Smooth muscle cell (in vitro differentiated cells): Measurements from ENCODE around the gene PXYLP1. TPM values are rescaled to one million over a fixed set of nuclear protein-coding genes. Genes with fewer than 3 reads are reported as not detected.

ENCODE experiments used
- DNase-seq: peaks from one replicate; lab custom pipeline; 2025; ENCODE audit not compliant: unreplicated experiment; lab: John Stamatoyannopoulos, UW
- H2AFZ ChIP-seq: fragments of 200-600 bp; sonication (generic); 2 replicates; pipeline ENCODE4 v1.6.0; 2016; ENCODE audit warnings: antibody characterized with exemption, low read depth, mild to moderate bottlenecking
- H3F3A ChIP-seq: fragments of 200-600 bp; sonication (generic); 2 replicates; pipeline ENCODE4 v1.6.0; 2017; ENCODE audit warnings: antibody characterized with exemption, low read depth
- H3K27ac ChIP-seq: fragments of 200-600 bp; sonication (generic); 2 replicates; pipeline ENCODE4 v1.5.1; 2016; ENCODE audit warnings: low read depth, mild to moderate bottlenecking
- H3K27me3 ChIP-seq: fragments of 200-600 bp; sonication (generic); 2 replicates; pipeline ENCODE4 v1.6.1; 2016; ENCODE audit warnings: low read depth, mild to moderate bottlenecking
- H3K36me3 ChIP-seq: fragments of 200-600 bp; sonication (generic); 2 replicates; pipeline ENCODE4 v1.5.1; 2016; ENCODE audit warnings: low read depth
- H3K4me1 ChIP-seq: fragments of 200-600 bp; sonication (generic); 2 replicates; pipeline ENCODE4 v1.5.1; 2016; ENCODE audit warnings: low read depth
- H3K4me2 ChIP-seq: fragments of 200-600 bp; sonication (generic); 2 replicates; pipeline ENCODE4 v1.6.0; 2016; ENCODE audit warnings: mild to moderate bottlenecking
- H3K4me3 ChIP-seq: fragments of 200-600 bp; sonication (generic); 2 replicates; pipeline ENCODE4 v1.5.1; 2016; ENCODE audit warnings: mild to moderate bottlenecking
- H3K79me2 ChIP-seq: fragments of 200-600 bp; sonication (generic); 2 replicates; pipeline ENCODE4 v1.6.0; 2016; ENCODE audit warnings: low read depth, mild to moderate bottlenecking
- H3K9ac ChIP-seq: fragments of 200-600 bp; sonication (generic); 2 replicates; pipeline ENCODE4 v1.6.0; 2016; ENCODE audit warnings: low read depth
- H3K9me3 ChIP-seq: fragments of 200-600 bp; sonication (generic); replicated peaks from 2 replicates; pipeline ENCODE4 v1.5.1; 2016; ENCODE audit warnings: low read depth
- H4K20me1 ChIP-seq: fragments of 200-600 bp; sonication (generic); 2 replicates; pipeline ENCODE4 v1.6.0; 2016; ENCODE audit warnings: low read depth
- CTCF ChIP-seq: fragments of 200-600 bp; sonication (generic); IDR thresholded peaks from 2 replicates; pipeline ENCODE4 v1.5.1; 2017; ENCODE audit warnings: borderline replicate concordance, mild to moderate bottlenecking, antibody characterized with exemption; ENCODE audit not compliant: insufficient read depth, poor library complexity, severe bottlenecking
- WGBS: methylation state at CpG from one replicate; pipeline ENCODE4 v1.1.7; 2016; ENCODE audit warnings: low lambda C conversion rate; 5-methylcytosine and 5-hydroxymethylcytosine counted together
- polyA plus RNA-seq: library from polyadenylated mRNA; unstranded; fragments of >200 nt; fragmentation: Nextera tagmentation; extraction: Ambion mirVana; gene quantifications from 2 replicates; pipeline ENCODE4 v1.2.1, GENCODE V29; 2016
- total RNA-seq: library from RNA; depleted of rRNA; stranded (reverse); fragments of >200 nt; gene quantifications from 2 replicates; pipeline ENCODE4 v1.2.3, GENCODE V29; 2014

PXYLP1 gene
- total and polyA plus RNA-seq, 2 experiments from 2014 or later = 3.3 to 5.6 TPM

GRCh38 chr3:141246224-141246957, 14.8 kb downstream of the PXYLP1 start:
- TF ChIP-seq CTCF = no peak
- Histone ChIP-seq H3K79me2 (no peaks in the 10 kb centered on the region), H3K27ac (no peak overlapping the region), H3K9me3 (no peaks in the 10 kb centered on the region), H3K27me3 (no peaks in the 10 kb centered on the region), H2AFZ (no peak overlapping the region), H3F3A (no peaks in the 10 kb centered on the region), H3K4me2 (no peak overlapping the region), H3K4me3 (no peak overlapping the region), H3K9ac (no peak overlapping the region), H3K4me1 (no peaks in the 10 kb centered on the region), H3K36me3 (no peaks in the 10 kb centered on the region), H4K20me1 (no peaks in the 10 kb centered on the region)
- 91% methylated on average over 5 of the region's 5 CpGs for WGBS
- no peak for DNase-seq

- TF ChIP-seq CTCF = no peak
- Histone ChIP-seq H3F3A (no peaks in the 10 kb centered on the region), H3K4me3 (no peak overlapping the region), H3K27ac (no peak overlapping the region), H3K36me3 (no peaks in the 10 kb centered on the region), H2AFZ (no peak overlapping the region), H3K4me2 (no peak overlapping the region), H4K20me1 (no peaks in the 10 kb centered on the region), H3K4me1 (no peaks in the 10 kb centered on the region), H3K79me2 (no peaks in the 10 kb centered on the region), H3K27me3 (no peaks in the 10 kb centered on the region), H3K9ac (no peak overlapping the region), H3K9me3 (no peaks in the 10 kb centered on the region)
- DNase-seq = no peak
- 83% methylated on average over 2 of the region's 2 CpGs for WGBS
Measured at GRCh38 chr3:141246958-141247301, 15.3 kb downstream of the PXYLP1 start.

GRCh38 chr3:141248064-141248463, 16.4 kb downstream of the PXYLP1 start:
- no peaks in the 10 kb centered on the region for H3F3A ChIP-seq
- no peaks in the 10 kb centered on the region for H4K20me1 ChIP-seq
- H3K27me3 ChIP-seq = no peaks in the 10 kb centered on the region
- H3K4me1 ChIP-seq = no peaks in the 10 kb centered on the region
- no peak overlapping the region for H2AFZ ChIP-seq
- WGBS = 92% methylated on average over 5 of the region's 5 CpGs
- DNase-seq = no peak
- no peak overlapping the region for H3K9ac ChIP-seq
- no peaks in the 10 kb centered on the region for H3K36me3 ChIP-seq
- TF ChIP-seq CTCF = no peak
- no peak overlapping the region for H3K4me3 ChIP-seq
- no peak overlapping the region for H3K27ac ChIP-seq
- H3K79me2 ChIP-seq = no peaks in the 10 kb centered on the region
- H3K4me2 ChIP-seq = no peak overlapping the region
- H3K9me3 ChIP-seq = no peaks in the 10 kb centered on the region

- H4K20me1 ChIP-seq = no peaks in the 10 kb centered on the region
- no peak for TF ChIP-seq CTCF
- no peak overlapping the region for H2AFZ ChIP-seq
- H3K4me1 ChIP-seq = no peaks in the 10 kb centered on the region
- H3K4me3 ChIP-seq = no peak overlapping the region
- no peak overlapping the region for H3K9ac ChIP-seq
- WGBS = 93% methylated on average over 4 of the region's 4 CpGs
- no peaks in the 10 kb centered on the region for H3K79me2 ChIP-seq
- H3K9me3 ChIP-seq = no peaks in the 10 kb centered on the region
- no peaks in the 10 kb centered on the region for H3F3A ChIP-seq
- no peaks in the 10 kb centered on the region for H3K36me3 ChIP-seq
- H3K27ac ChIP-seq = no peak overlapping the region
- DNase-seq = no peak
- H3K27me3 ChIP-seq = no peaks in the 10 kb centered on the region
- H3K4me2 ChIP-seq = no peak overlapping the region
Measured at GRCh38 chr3:141249041-141249440, 17.4 kb downstream of the PXYLP1 start.
